Uterus (tissue), 2 donors: ENCODE data around the gene E2F2.

ENCODE experiments used
- POLR2A ChIP-seq, 2 donors: fragments of 450-650 bp; IDR thresholded peaks; one replicate each; pipeline ENCODE4 v1.6.1; 2016; ENCODE audit warnings: antibody characterized with exemption in 2 of 2, mild to moderate bottlenecking in 1 of 2, moderate library complexity in 1 of 2
- TF ChIP-seq, protein P1 (sequence below), 4 experiments: fragments of 200-600 bp in 2 of 4; fragments of 450-650 bp in 2 of 4; sonication (generic) in 2 of 4; IDR thresholded peaks; one replicate each; pipeline ENCODE4 v1.5.1; 2016 to 2019; ENCODE audit warnings: antibody characterized with exemption in 4 of 4, mild to moderate bottlenecking in 2 of 4, moderate library complexity in 1 of 4

DNA sequence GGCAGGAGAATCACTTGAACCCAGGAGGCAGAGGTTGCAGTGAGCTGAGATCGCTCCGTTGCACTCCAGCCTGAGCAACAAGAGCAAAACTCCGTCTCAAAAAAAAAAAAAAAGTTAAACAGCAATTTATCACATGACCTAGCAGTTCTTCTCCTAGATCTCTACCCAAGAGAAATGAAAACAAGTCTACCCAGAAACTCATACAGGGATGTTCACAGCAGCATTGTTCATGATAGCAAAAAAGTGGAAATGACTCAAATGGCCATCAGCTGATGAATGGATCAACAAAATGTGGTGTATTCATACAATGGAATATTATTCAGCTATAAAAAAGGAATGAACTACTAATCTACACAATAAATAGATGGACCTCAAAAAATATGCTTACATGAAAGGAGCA, 40.4 kb upstream of the E2F2 start:
- no peak for TF ChIP-seq POLR2A (IDR thresholded peaks at IDR 0.05)
- TF ChIP-seq, protein P1, sequence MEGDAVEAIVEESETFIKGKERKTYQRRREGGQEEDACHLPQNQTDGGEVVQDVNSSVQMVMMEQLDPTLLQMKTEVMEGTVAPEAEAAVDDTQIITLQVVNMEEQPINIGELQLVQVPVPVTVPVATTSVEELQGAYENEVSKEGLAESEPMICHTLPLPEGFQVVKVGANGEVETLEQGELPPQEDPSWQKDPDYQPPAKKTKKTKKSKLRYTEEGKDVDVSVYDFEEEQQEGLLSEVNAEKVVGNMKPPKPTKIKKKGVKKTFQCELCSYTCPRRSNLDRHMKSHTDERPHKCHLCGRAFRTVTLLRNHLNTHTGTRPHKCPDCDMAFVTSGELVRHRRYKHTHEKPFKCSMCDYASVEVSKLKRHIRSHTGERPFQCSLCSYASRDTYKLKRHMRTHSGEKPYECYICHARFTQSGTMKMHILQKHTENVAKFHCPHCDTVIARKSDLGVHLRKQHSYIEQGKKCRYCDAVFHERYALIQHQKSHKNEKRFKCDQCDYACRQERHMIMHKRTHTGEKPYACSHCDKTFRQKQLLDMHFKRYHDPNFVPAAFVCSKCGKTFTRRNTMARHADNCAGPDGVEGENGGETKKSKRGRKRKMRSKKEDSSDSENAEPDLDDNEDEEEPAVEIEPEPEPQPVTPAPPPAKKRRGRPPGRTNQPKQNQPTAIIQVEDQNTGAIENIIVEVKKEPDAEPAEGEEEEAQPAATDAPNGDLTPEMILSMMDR (IDR thresholded peaks at IDR 0.05): no peak
